ENCODE results near the gene GATD1. TPM values are rescaled to one million over a fixed set of nuclear protein-coding genes. Genes with fewer than 3 reads are reported as not detected.

Gene GATD1
- total and polyA plus RNA-seq, 10 of the 15 experiments (the other 5 are each of a cell fraction or from before 2014, with no cell fraction given): 1.2 to 92.6 (median 22.3) TPM

GRCh38 chr11:777288-778255 lies at the start of gene GATD1 (continued):
- no peak for TF ChIP-seq ETV6 (conservative IDR thresholded peaks at IDR 0.05 in 1 of 2, IDR thresholded peaks at IDR 0.05 in 1 of 2; ENCODE audit: borderline replicate concordance in 1 of 2, low read depth in 1 of 2)
- peak; percentile 27 for TF ChIP-seq SP1 (IDR thresholded peaks at IDR 0.05; ENCODE audit: low read depth, low read length)
- no peak for TF ChIP-seq ZNF24 (IDR thresholded peaks at IDR 0.05)
- peak; percentile 64 for TF ChIP-seq NR2C1 (IDR thresholded peaks at IDR 0.05)
- TF ChIP-seq PRDM15 (CRISPR knock-in tag; IDR thresholded peaks at IDR 0.05): 0 out of 2 replicates have a peak, but pooled peaks have one; percentile 11
- peak; percentile 88 for TF ChIP-seq USF2 (IDR thresholded peaks at IDR 0.05; ENCODE audit: borderline replicate concordance, low read depth, low read length)
- peak; percentile 52 for TF ChIP-seq ZNF592 (IDR thresholded peaks at IDR 0.05)
- peak; percentile 21; the same call in 1 of the 2 replicates for TF ChIP-seq ZNF384 (IDR thresholded peaks at IDR 0.05; ENCODE audit: borderline replicate concordance, low read depth, low read length)
- peak; percentile 79; the same call in 1 of the 2 replicates for TF ChIP-seq STAT1 (conservative IDR thresholded peaks at IDR 0.05)
- TF ChIP-seq IRF3 (IDR thresholded peaks at IDR 0.05): 0 out of 2 replicates have a peak, but pooled peaks have one; percentile 52
- TF ChIP-seq KDM1A (IDR thresholded peaks at IDR 0.05; ENCODE audit: borderline replicate concordance): no peak
- TF ChIP-seq NR2F1 (conservative IDR thresholded peaks at IDR 0.05): peak; percentile 76; the same call in 1 of the 2 replicates
- TF ChIP-seq SKIL (IDR thresholded peaks at IDR 0.05; ENCODE audit: low read depth, poor library complexity, severe bottlenecking): no peak
- peak; percentile 76 for TF ChIP-seq IKZF1 (conservative IDR thresholded peaks at IDR 0.05)

All from GM12878 (cell line).